ENCODE data around the gene TRAPPC5. TPM values are rescaled to one million over a fixed set of nuclear protein-coding genes. Genes with fewer than 3 reads are reported as not detected.

The TRAPPC5 gene
- polyA plus RNA-seq, 1 donor (not counting 4 experiments of a cell fraction or from before 2014, with no cell fraction given): 54.8 TPM

DNA sequence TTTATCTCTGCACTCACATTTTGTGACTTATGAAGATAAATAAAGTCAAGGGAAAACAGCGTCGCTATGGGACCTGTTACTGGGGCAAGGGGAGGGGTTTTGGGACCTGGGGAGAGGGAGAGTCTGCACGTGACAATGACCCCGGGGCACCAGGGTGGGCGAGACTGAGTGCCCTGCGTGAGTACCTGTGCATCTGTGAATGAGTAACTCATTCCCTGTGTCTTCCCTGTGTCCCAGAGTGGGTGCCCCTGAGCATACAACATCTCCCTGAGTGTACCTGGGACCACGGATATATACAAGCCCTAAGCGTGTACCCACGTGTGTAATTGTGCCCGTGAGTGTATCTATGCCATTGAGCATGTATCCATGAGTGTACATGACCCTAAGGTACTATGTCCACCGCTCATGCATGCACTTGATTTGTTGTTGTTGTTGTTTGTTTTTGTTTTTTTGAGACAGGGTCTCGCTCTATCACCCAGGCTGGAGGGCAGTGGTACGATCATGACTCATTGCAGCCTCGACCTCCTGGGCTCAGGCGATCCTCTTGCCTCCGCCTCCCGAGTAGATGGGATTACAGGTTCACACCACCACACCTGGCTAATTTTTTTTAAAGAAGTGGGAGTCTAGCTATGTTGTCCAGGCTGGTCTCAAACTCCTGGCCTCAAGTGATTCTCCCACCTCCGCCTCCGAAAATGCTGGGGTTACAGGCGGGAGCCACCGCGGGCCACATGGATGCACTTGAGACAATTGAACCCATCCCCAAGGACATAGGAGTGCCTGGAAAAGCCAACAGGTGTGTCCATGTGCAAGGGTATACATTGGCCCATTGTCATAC is 645 bp upstream of the TRAPPC5 start:
- Histone ChIP-seq H3K79me2 (ENCODE audit: control insufficient read depth, insufficient read depth, low read length) (peaks cover 16% of the 10 kb centered on the region), H4K20me1 (ENCODE audit: control insufficient read depth, extremely low read depth, insufficient read depth, low read length) (no peaks in the 10 kb centered on the region), H3K27me3 (ENCODE audit: control insufficient read depth, extremely low read depth, insufficient read depth, low read length) (peaks cover 6% of the 10 kb centered on the region), H2AFZ (ENCODE audit: control insufficient read depth, low read length) (peak overlapping the region; percentile 75), H3K4me1 (ENCODE audit: control insufficient read depth, extremely low read depth, insufficient read depth, low read length) (peaks cover 7% of the 10 kb centered on the region), H3K9me3 (ENCODE audit: control insufficient read depth, low read depth, low read length) (no peaks in the 10 kb centered on the region), H3K4me3 (ENCODE audit: control insufficient read depth in 2 of 3, extremely low read depth in 1 of 3, insufficient read depth in 2 of 3, low read depth in 1 of 3, low read length in 3 of 3) (peak overlapping the region in 1 of 3 experiments; percentile 48), H3K36me3 (ENCODE audit: control insufficient read depth in 2 of 2, extremely low read depth in 1 of 2, insufficient read depth in 2 of 2, low read length in 2 of 2) (peaks cover 0 to 8% of the 10 kb centered on the region in 2 experiments), H3K4me2 (ENCODE audit: control insufficient read depth, extremely low read depth, insufficient read depth, low read depth, low read length) (peak overlapping the region; percentile 50), H3K9me1 (ENCODE audit: control insufficient read depth, extremely low read depth, insufficient read depth, low read length) (no peaks in the 10 kb centered on the region), H3K27ac (ENCODE audit: control insufficient read depth, insufficient read depth, low read length) (no peak overlapping the region), H3K9ac (ENCODE audit: control insufficient read depth, extremely low read depth, insufficient read depth, low read length) (no peak overlapping the region)
- DNase-seq (ENCODE audit: low read depth, low spot score) (no peak), FAIRE-seq (no peak)
- dilution Hi-C loops (cut with MboI; ENCODE audit: extremely low pct_ligation_motif_present, low sequenced_read_pairs): no loop called here
- TF ChIP-seq, protein P1, sequence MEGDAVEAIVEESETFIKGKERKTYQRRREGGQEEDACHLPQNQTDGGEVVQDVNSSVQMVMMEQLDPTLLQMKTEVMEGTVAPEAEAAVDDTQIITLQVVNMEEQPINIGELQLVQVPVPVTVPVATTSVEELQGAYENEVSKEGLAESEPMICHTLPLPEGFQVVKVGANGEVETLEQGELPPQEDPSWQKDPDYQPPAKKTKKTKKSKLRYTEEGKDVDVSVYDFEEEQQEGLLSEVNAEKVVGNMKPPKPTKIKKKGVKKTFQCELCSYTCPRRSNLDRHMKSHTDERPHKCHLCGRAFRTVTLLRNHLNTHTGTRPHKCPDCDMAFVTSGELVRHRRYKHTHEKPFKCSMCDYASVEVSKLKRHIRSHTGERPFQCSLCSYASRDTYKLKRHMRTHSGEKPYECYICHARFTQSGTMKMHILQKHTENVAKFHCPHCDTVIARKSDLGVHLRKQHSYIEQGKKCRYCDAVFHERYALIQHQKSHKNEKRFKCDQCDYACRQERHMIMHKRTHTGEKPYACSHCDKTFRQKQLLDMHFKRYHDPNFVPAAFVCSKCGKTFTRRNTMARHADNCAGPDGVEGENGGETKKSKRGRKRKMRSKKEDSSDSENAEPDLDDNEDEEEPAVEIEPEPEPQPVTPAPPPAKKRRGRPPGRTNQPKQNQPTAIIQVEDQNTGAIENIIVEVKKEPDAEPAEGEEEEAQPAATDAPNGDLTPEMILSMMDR (optimal IDR thresholded peaks at IDR 0.05 in 1 of 3, IDR thresholded peaks at IDR 0.05 in 1 of 3, conservative IDR thresholded peaks at IDR 0.05 in 1 of 3; ENCODE audit: extremely low read depth in 1 of 3, insufficient read depth in 2 of 3, low read length in 3 of 3): no peak
- TF ChIP-seq EZH2 (IDR thresholded peaks at IDR 0.05; ENCODE audit: low read length): no peak

DNA sequence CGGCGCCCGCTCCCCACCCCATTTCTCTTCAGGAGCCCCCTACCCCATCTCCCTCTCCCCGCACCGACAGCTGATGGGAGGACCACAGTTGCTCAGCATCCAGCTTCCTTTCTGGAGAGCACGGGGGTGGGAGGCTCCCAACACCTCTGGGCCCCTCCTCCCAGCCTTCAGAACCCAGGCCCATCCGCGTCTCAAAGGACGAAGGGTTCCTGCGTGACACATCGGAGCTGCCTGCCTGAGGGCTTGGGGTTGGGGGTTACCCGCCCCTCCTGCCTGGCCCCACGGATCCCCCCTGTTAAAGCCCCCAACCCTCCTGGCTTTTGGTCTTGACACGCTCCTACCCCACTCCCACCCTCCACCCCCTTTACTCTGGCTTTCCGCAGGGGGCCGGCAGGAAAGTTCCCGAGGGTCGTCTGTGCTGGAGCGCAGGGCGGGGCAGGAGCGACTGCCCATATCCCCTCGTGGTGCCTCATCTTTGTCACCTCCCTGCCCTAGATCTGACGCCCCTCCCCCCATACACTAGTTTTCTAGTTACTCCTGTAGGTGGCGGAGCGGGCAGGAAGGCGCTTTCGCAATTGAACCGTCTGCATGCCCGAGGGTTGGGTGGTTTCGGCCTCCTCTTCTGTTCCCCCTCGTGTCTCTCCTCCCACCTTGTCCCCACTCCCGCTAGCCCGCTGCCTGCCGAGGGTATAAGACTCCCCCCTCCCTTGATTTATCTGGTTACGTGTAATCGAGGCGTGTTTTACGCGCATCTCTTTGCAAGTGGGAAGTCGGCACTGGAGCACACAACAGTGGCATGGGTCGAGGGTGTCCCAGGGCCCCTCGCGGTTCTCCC is 924 bp downstream of the TRAPPC5 start:
- Histone ChIP-seq H2AFZ (ENCODE audit: control insufficient read depth, low read length) (peak overlapping the region; percentile 66), H3K9me3 (ENCODE audit: control insufficient read depth, low read depth, low read length) (no peaks in the 10 kb centered on the region), H3K27me3 (ENCODE audit: control insufficient read depth, extremely low read depth, insufficient read depth, low read length) (peaks cover 5% of the 10 kb centered on the region), H3K4me2 (ENCODE audit: control insufficient read depth, extremely low read depth, insufficient read depth, low read depth, low read length) (peak overlapping the region; percentile 60), H3K36me3 (ENCODE audit: control insufficient read depth in 2 of 2, extremely low read depth in 1 of 2, insufficient read depth in 2 of 2, low read length in 2 of 2) (peaks cover 0 to 8% of the 10 kb centered on the region in 2 experiments), H3K79me2 (ENCODE audit: control insufficient read depth, insufficient read depth, low read length) (peaks cover 16% of the 10 kb centered on the region), H3K27ac (ENCODE audit: control insufficient read depth, insufficient read depth, low read length) (peak overlapping the region; percentile 64), H4K20me1 (ENCODE audit: control insufficient read depth, extremely low read depth, insufficient read depth, low read length) (no peaks in the 10 kb centered on the region), H3K9ac (ENCODE audit: control insufficient read depth, extremely low read depth, insufficient read depth, low read length) (peak overlapping the region; percentile 85), H3K4me1 (ENCODE audit: control insufficient read depth, extremely low read depth, insufficient read depth, low read length) (peaks cover 7% of the 10 kb centered on the region), H3K4me3 (ENCODE audit: control insufficient read depth in 2 of 3, extremely low read depth in 1 of 3, insufficient read depth in 2 of 3, low read depth in 1 of 3, low read length in 3 of 3) (peak overlapping the region; percentile 73 to 99 (median 83)), H3K9me1 (ENCODE audit: control insufficient read depth, extremely low read depth, insufficient read depth, low read length) (no peaks in the 10 kb centered on the region)
- DNase-seq (ENCODE audit: low read depth, low spot score) (no peak), FAIRE-seq (no peak)
- dilution Hi-C loops (cut with MboI; ENCODE audit: extremely low pct_ligation_motif_present, low sequenced_read_pairs): no loop called here
- no peak for TF ChIP-seq EZH2 (IDR thresholded peaks at IDR 0.05; ENCODE audit: low read length)
- TF ChIP-seq, protein P1 (optimal IDR thresholded peaks at IDR 0.05 in 1 of 3, IDR thresholded peaks at IDR 0.05 in 1 of 3, conservative IDR thresholded peaks at IDR 0.05 in 1 of 3; ENCODE audit: extremely low read depth in 1 of 3, insufficient read depth in 2 of 3, low read length in 3 of 3): peak; percentile 55 to 79 (median 61)

Measured in keratinocyte (primary cell).